Upper lobe of left lung (tissue), 4 donors: Measurements from ENCODE around the gene MBNL2.

Experiments
- EP300 ChIP-seq, 4 donors: sonication (generic); formaldehyde crosslinking; IDR thresholded peaks; one replicate each; pipeline ENCODE4 v1.5.1; 2017; ENCODE audit warnings: antibody characterized with exemption in 4 of 4, control low read depth in 2 of 4
- TF ChIP-seq, protein P1 (sequence below), 6 experiments: fragments of 450-650 bp in 4 of 6; fragments of 200-600 bp in 2 of 6; sonication (generic) in 2 of 6; IDR thresholded peaks; one replicate each; pipeline ENCODE4 v1.5.1; 2016 to 2019; ENCODE audit warnings: antibody characterized with exemption in 6 of 6

DNA sequence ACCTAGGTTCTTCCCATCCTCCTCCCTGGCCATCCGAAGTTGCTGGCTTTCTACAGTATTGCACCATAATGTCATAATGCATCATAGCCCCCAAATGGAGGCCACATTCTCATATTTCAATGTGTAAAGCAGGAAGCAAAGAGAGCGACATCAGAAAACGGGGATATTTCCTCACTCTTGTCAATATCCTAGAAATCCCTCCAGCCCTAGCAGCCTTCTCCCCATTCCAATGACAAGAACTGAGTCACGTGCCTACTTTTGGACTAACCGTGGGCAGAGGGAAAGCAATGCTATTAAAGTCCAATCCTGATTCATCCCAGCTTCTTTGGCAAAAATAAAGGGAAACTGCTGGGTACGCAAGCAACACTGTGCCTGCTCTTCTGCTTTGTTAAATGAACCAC is 207.5 kb downstream of the MBNL2 start:
- TF ChIP-seq, protein P1, sequence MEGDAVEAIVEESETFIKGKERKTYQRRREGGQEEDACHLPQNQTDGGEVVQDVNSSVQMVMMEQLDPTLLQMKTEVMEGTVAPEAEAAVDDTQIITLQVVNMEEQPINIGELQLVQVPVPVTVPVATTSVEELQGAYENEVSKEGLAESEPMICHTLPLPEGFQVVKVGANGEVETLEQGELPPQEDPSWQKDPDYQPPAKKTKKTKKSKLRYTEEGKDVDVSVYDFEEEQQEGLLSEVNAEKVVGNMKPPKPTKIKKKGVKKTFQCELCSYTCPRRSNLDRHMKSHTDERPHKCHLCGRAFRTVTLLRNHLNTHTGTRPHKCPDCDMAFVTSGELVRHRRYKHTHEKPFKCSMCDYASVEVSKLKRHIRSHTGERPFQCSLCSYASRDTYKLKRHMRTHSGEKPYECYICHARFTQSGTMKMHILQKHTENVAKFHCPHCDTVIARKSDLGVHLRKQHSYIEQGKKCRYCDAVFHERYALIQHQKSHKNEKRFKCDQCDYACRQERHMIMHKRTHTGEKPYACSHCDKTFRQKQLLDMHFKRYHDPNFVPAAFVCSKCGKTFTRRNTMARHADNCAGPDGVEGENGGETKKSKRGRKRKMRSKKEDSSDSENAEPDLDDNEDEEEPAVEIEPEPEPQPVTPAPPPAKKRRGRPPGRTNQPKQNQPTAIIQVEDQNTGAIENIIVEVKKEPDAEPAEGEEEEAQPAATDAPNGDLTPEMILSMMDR (IDR thresholded peaks at IDR 0.05): no peak
- TF ChIP-seq EP300 (IDR thresholded peaks at IDR 0.05): no peak
